H1 (cell line): ENCODE data around the gene ATG4D. TPM values are rescaled to one million over a fixed set of nuclear protein-coding genes. Genes with fewer than 3 reads are reported as not detected.
A peak's percentile ranks its signal among the peaks of the same experiment; 100 is the strongest.

Source experiments
- ASH2L ChIP-seq: fragments of 200-600, 300-600 bp; sonication (generic); IDR thresholded peaks from one replicate; pipeline ENCODE4 v1.7.1; 2017; ENCODE audit warnings: low read length
- BRCA1 ChIP-seq: IDR thresholded peaks from 2 replicates; pipeline ENCODE4 v1.6.1; 2012; ENCODE audit warnings: low read depth, low read length, improper control_type of control experiment
- CEBPB ChIP-seq: IDR thresholded peaks from 2 replicates; pipeline ENCODE4 v1.6.1; 2012; ENCODE audit warnings: low read depth, low read length
- CHD7 ChIP-seq: fragments of 300-600 bp; sonication (generic); IDR thresholded peaks from 2 replicates; pipeline ENCODE4 v1.7.1; 2012; ENCODE audit warnings: low read length, moderate library complexity, mild to moderate bottlenecking, inconsistent platforms; ENCODE audit not compliant: insufficient replicate concordance
- CTCF ChIP-seq, 3 experiments: IDR thresholded peaks; 1 replicate in 2 of 3; 2 replicates in 1 of 3; pipeline versions ENCODE4 v1.5.1 to v1.6.1; 2011; ENCODE audit warnings: low read length in 3 of 3, mild to moderate bottlenecking in 3 of 3, inconsistent platforms in 2 of 3, low read depth in 1 of 3, moderate library complexity in 1 of 3; ENCODE audit not compliant: insufficient read depth in 1 of 3; ENCODE audit errors: control extremely low read depth in 1 of 3
- USF2 ChIP-seq: IDR thresholded peaks from 2 replicates; pipeline ENCODE4 v1.6.1; 2011; ENCODE audit warnings: low read length, improper control_type of control experiment
- polyA plus RNA-seq, 7 experiments: library from polyadenylated mRNA; depleted of rRNA in 3 of 7; stranded (reverse) in 5 of 7; unstranded in 2 of 7; fragments of >200 nt in 5 of 7; fragments of 200-250 nt in 2 of 7; gene quantifications; 1 replicate in 5 of 7; 2 replicates in 1 of 7; 4 replicates in 1 of 7; pipeline versions ENCODE4 v1.2.1 to v1.2.3, GENCODE V29; 2011 to 2013; ENCODE audit warnings: missing spikeins in 2 of 7, mixed read lengths in 2 of 7
- total RNA-seq: library from RNA; stranded (reverse); fragmentation: NEBNext Ultra II Directional; extraction: Animal tissue kit (Norgen Biotek cat#: 25700); gene quantifications from 2 replicates; pipeline ENCODE4 v1.2.1, GENCODE V29; 2021

ATG4D gene
- total and polyA plus RNA-seq, 2 of the 8 experiments (the other 6 are each of a cell fraction or from before 2014, with no cell fraction given): 39.6 to 43.7 TPM

GRCh38 chr19:10543420-10544241, at the start of gene ATG4D (continued):
- TF ChIP-seq CHD7 (no peak), ASH2L (peak; percentile 35), BRCA1 (no peak), CEBPB (no peak), CTCF (IDR thresholded peaks at IDR 0.05; ENCODE audit: control extremely low read depth in 1 of 3, insufficient read depth in 1 of 3, low read depth in 1 of 3, low read length in 3 of 3) (peak in 1 of 3 experiments; percentile 20; a peak in 1 of 4 replicates), USF2 (no peak)
